Panc1 (cell line): ENCODE data around the gene P2RX1.

Experiments used
- POLR2AphosphoS5 ChIP-seq: IDR thresholded peaks from 2 replicates; pipeline ENCODE4 v1.6.1; 2012; ENCODE audit warnings: mild to moderate bottlenecking, low read depth, low read length, moderate library complexity
- SIN3A ChIP-seq: IDR thresholded peaks from 2 replicates; pipeline ENCODE4 v1.6.1; 2012; ENCODE audit warnings: low read depth, mild to moderate bottlenecking, low read length, moderate library complexity, borderline replicate concordance; ENCODE audit not compliant: insufficient read depth
- TCF7L2 ChIP-seq: IDR thresholded peaks from 2 replicates; pipeline ENCODE4 v1.6.1; 2011; ENCODE audit warnings: mild to moderate bottlenecking, low read depth, low read length, inconsistent platforms
- TF ChIP-seq, protein P1 (sequence below): fragments of 450-650 bp; IDR thresholded peaks from 2 replicates; pipeline ENCODE4 v1.5.1; 2017; ENCODE audit warnings: mild to moderate bottlenecking

- TF ChIP-seq POLR2AphosphoS5 (no peak), SIN3A (no peak), TCF7L2 (no peak)
- TF ChIP-seq, protein P1, sequence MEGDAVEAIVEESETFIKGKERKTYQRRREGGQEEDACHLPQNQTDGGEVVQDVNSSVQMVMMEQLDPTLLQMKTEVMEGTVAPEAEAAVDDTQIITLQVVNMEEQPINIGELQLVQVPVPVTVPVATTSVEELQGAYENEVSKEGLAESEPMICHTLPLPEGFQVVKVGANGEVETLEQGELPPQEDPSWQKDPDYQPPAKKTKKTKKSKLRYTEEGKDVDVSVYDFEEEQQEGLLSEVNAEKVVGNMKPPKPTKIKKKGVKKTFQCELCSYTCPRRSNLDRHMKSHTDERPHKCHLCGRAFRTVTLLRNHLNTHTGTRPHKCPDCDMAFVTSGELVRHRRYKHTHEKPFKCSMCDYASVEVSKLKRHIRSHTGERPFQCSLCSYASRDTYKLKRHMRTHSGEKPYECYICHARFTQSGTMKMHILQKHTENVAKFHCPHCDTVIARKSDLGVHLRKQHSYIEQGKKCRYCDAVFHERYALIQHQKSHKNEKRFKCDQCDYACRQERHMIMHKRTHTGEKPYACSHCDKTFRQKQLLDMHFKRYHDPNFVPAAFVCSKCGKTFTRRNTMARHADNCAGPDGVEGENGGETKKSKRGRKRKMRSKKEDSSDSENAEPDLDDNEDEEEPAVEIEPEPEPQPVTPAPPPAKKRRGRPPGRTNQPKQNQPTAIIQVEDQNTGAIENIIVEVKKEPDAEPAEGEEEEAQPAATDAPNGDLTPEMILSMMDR: no peak
These were observed 43.8 kb upstream of the P2RX1 start for GRCh38 chr17:3959921-3960601.
